Right renal pelvis (tissue), 4 donors: ENCODE results near the gene CPT2. TPM values are rescaled to one million over a fixed set of nuclear protein-coding genes. Genes with fewer than 3 reads are reported as not detected.

Experiments
- DNase-seq, 4 donors: peaks; one replicate each; pipeline ENCODE4 v3.0.0-alpha.2; 2013; ENCODE audit warnings: low read depth in 4 of 4, low spot score in 3 of 4, missing footprints in 1 of 4
- polyA plus RNA-seq, 4 donors: library from polyadenylated mRNA; unstranded; fragments of 120-200 nt; gene quantifications; one replicate each; pipeline ENCODE4 v1.2.1, GENCODE V29; 2013; ENCODE audit not compliant: insufficient read length in 4 of 4

Gene CPT2
- polyA plus RNA-seq, 4 donors, result 27.4 to 33.8 (median 30.3) TPM

DNA sequence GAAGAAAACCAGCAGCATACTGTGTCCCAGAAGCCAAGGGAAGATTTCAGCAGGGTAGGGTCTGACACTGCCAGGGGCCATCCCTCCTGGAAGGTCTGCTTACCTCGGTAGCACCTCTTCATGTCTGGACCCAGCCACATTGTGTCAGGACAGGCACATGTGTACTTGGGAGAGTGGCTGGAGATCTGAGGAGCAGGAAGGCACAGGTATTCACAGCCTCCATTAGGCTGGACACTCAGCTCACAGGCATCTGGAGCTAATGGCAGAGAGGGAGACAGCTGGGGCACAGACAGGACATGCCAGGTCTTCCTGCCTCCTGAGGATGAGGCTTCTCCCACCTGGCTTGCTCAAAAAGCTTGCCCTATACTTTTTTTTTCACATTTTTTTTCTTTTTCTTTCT lies 61.6 kb downstream of the CPT2 start:
- DNase-seq, result no peak

DNA sequence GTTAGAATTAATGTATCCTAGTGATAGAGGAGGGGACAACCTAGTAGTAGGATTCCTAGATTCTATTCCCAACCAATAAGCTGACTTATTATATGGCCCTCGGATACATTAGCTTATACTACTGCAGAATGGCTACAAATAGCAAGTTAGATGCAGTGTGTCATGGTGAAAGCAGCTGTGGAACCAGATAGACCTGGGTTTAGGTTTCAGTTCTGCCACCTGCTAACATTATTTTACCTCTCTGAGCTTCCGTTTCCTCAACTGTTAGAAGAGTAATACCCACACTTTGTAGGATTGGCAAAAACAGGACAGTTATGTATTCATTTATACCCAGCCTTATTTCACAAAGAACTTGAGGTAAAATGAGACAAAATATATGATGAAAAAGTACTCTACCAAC lies 63.3 kb downstream of the CPT2 start:
- no peak for DNase-seq

DNA sequence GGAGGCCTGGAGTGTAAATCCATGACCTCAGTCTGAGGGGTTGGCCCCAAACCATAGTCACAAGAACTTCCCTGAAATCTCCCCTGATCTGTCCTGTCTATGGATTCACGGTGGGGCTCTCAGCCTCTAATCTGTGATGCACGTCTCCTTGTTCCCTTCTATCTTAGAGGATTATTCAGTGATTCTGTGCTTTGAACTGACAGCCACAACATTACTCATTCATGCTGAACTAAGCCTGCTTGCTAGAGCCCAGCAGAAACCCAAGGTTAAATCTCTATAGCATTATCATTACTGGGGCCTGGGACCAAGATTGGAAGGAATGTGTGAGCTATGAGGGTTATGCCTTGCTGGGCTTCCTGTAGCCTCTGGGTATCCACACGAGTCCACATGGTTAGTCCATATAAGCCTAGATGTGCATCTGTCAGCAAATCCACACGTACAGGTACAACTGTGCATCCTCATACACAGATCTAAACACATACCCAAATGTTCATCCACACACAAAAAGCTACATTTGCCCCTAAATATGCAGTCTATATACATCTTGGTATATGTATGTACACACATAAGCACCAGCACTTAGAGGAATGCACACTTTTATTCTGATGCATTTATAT lies 64.1 kb downstream of the CPT2 start:
- no peak for DNase-seq

DNA sequence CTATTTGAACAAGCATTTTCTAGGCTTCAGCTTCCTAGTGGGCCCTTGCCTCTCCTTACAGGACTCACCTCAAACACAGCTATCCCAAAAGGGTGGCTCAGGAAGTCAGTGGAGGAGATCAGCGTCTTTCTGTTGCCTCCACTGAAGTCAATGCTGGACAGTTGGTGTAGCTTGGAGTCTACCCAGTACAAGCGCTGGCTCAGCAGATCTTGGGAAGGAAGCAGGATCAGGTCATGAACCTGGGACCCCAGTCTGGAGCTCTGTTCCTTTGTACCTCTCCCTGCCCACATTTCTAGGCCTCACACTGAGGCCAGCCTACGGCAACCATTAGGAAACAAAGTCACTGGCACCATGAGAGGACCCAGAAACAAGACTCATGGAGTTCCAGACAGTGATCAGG lies 65.4 kb downstream of the CPT2 start:
- no peak for DNase-seq

Other genes with a start within 250 kb of the CPT2 start
- 1 to 10 TPM; 2.0 to 3.3 (median 2.2) TPM for gene PODN, start 134.6 kb upstream of the CPT2 start, polyA plus RNA-seq
- under 1 TPM; 0.08 to 0.12 (median 0.10) TPM for gene SLC1A7, start 54.2 kb upstream of the CPT2 start, polyA plus RNA-seq
- 10 to 100 TPM; 76.1 to 95.5 (median 83.7) TPM for gene CZIB, start 23.8 kb downstream of the CPT2 start, polyA plus RNA-seq
- 10 to 100 TPM; 80.5 to 97.3 (median 90.7) TPM for gene MAGOH, start 41.7 kb downstream of the CPT2 start, polyA plus RNA-seq
- 1 to 10 TPM; 4.8 to 6.6 (median 5.3) TPM for gene LRP8, start 131.2 kb downstream of the CPT2 start, polyA plus RNA-seq